Heart left ventricle (tissue), 13 donors: ENCODE measurements around the gene ABHD17A.

Experiments
- POLR2A ChIP-seq, 2 donors: fragments of 450-650 bp; IDR thresholded peaks; one replicate each; pipeline ENCODE4 v1.6.1; 2017; ENCODE audit warnings: antibody characterized with exemption in 2 of 2, mild to moderate bottlenecking in 2 of 2, moderate library complexity in 2 of 2
- TF ChIP-seq, protein P1 (sequence below), 12 donors: fragments of 200-600 bp; sonication (generic) in 4 of 12; IDR thresholded peaks; one replicate each; pipeline versions ENCODE4 v1.5.0 to v1.8.0; 2018 to 2022; ENCODE audit warnings: antibody characterized with exemption in 12 of 12, mild to moderate bottlenecking in 5 of 12
- donor health status: ischemic (EF 13 %, LVEDD 7.1; RV severe dilation, severe dysfunction).
- donor health status: DM: no; HTN: yes; CAD: no.
- donor health status: DM: no; HTN: no; CAD: no.
- donor health status: ischemic (EF 25% LVEDD 6.9; RV normal size, moderate dysfunction).
- donor health status: ischemic (EF 25% LVEDD 5.7; RV mildly dilated, moderate dysfunction).
- donor health status: ischemic (EF 35%, LVEDD 5.7; RV mildly dilated, moderate dysfunction).
- donor health status: nonischemic (EF 11% LVEDD 7.7; RV severe dilation, severe dysfunction).
- donor health status: DM: yes; HTN: yes; CAD: no.
- donor health status: PGD.
- donor health status: ischemic (EF 29% LVEDD 5.4; RV normal size, mild dysfunction).
- donor health status: nonischemic (EF 23%, LVEDD 6.1; RV moderate dilation, normal function).

DNA sequence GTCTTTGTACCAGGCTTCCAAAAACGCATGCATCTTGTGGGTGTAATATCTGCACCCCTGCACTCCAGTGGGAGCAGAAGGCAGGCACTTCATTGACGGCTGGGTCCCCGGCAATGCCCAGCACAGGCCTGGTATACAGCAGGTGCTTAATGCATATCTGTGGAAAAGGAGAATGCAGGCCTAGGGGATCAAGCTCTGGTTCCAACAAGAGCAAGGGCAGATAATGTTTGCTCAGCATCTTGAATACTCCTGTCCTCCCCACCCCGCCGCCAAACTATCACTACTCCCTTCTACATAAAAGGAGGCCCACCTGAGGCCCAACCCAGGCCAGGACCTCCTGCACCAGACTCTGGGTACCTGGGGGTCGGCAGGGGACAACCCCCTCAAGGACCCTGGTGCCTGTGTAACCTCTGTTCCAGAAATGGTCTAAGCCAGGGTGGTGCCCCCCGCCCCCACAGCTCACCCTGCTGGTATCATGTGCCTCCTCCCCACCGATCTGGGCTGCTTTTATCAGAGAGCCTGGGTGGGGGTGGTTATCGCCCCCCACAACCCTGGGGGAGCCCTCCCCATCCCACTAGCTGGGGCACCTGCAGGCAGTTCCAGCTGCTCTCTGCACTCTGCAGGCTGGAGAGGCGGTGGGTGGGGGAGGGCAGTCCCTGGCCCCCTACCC, 26.7 kb downstream of the ABHD17A start:
- TF ChIP-seq, protein P1, sequence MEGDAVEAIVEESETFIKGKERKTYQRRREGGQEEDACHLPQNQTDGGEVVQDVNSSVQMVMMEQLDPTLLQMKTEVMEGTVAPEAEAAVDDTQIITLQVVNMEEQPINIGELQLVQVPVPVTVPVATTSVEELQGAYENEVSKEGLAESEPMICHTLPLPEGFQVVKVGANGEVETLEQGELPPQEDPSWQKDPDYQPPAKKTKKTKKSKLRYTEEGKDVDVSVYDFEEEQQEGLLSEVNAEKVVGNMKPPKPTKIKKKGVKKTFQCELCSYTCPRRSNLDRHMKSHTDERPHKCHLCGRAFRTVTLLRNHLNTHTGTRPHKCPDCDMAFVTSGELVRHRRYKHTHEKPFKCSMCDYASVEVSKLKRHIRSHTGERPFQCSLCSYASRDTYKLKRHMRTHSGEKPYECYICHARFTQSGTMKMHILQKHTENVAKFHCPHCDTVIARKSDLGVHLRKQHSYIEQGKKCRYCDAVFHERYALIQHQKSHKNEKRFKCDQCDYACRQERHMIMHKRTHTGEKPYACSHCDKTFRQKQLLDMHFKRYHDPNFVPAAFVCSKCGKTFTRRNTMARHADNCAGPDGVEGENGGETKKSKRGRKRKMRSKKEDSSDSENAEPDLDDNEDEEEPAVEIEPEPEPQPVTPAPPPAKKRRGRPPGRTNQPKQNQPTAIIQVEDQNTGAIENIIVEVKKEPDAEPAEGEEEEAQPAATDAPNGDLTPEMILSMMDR (IDR thresholded peaks at IDR 0.05) = no peak
- no peak for TF ChIP-seq POLR2A (IDR thresholded peaks at IDR 0.05)
